Endodermal cell (in vitro differentiated cells): ENCODE data around the gene PRDM5. TPM values are rescaled to one million over a fixed set of nuclear protein-coding genes. Genes with fewer than 3 reads are reported as not detected.
A peak's percentile ranks its signal among the peaks of the same experiment; 100 is the strongest.

ENCODE experiments used
- DNase-seq: peaks from one replicate; pipeline ENCODE4 v3.0.0-alpha.2; 2017
- H3K27ac ChIP-seq: 2 replicates; pipeline ENCODE4 v1.5.1; 2013; ENCODE audit warnings: mild to moderate bottlenecking, low read depth, low read length, moderate library complexity
- H3K27me3 ChIP-seq: 2 replicates; pipeline ENCODE4 v1.6.1; 2013; ENCODE audit warnings: mild to moderate bottlenecking, low read length, moderate library complexity; ENCODE audit not compliant: insufficient read depth, control insufficient read depth, poor library complexity, severe bottlenecking
- H3K36me3 ChIP-seq: 2 replicates; pipeline ENCODE4 v1.7.0; 2013; ENCODE audit warnings: mild to moderate bottlenecking, low read length, moderate library complexity; ENCODE audit not compliant: control insufficient read depth, insufficient read depth
- H3K4me1 ChIP-seq: one replicate; pipeline ENCODE4 v1.7.0; 2013; ENCODE audit warnings: low read length; ENCODE audit not compliant: control insufficient read depth, insufficient read depth
- H3K4me3 ChIP-seq: 2 replicates; pipeline ENCODE4 v1.5.1; 2013; ENCODE audit warnings: mild to moderate bottlenecking, low read length, moderate library complexity
- H3K9ac ChIP-seq: 2 replicates; pipeline ENCODE4 v1.6.1; 2013; ENCODE audit warnings: mild to moderate bottlenecking, low read length, moderate library complexity; ENCODE audit not compliant: poor library complexity, severe bottlenecking; ENCODE audit errors: extremely low read depth
- H3K9me3 ChIP-seq: 2 replicates; pipeline ENCODE4 v1.6.1; 2013; ENCODE audit warnings: mild to moderate bottlenecking, low read length, moderate library complexity; ENCODE audit not compliant: control insufficient read depth
- H3K27ac Mint-ChIP-seq: 2 replicates; pipeline ENCODE4 v1.8.0; 2020; ENCODE audit warnings: mixed read lengths
- H3K27me3 Mint-ChIP-seq: 2 replicates; pipeline ENCODE4 v1.8.0; 2021; ENCODE audit warnings: mild to moderate bottlenecking, mixed read lengths; ENCODE audit not compliant: insufficient read depth
- H3K36me3 Mint-ChIP-seq: 2 replicates; pipeline ENCODE4 v1.8.0; 2020; ENCODE audit warnings: low read depth, mixed read lengths
- H3K4me1 Mint-ChIP-seq: 2 replicates; pipeline ENCODE4 v1.8.0; 2020; ENCODE audit warnings: mixed read lengths
- H3K4me3 Mint-ChIP-seq: 2 replicates; pipeline ENCODE4 v1.8.0; 2020; ENCODE audit warnings: mild to moderate bottlenecking, moderate library complexity, mixed read lengths
- H3K9me3 Mint-ChIP-seq: 2 replicates; pipeline ENCODE4 v1.8.0; 2020; ENCODE audit warnings: mild to moderate bottlenecking, mixed read lengths
- WGBS, 2 experiments: methylation state at CpG; one replicate each; pipeline versions ENCODE4 v1.1.5 to v1.1.7; 2013; ENCODE audit warnings: missing lambda C conversion rate in 2 of 2, mixed read lengths in 1 of 2; ENCODE audit not compliant: insufficient coverage in 1 of 2, insufficient read length in 1 of 2; 5-methylcytosine and 5-hydroxymethylcytosine counted together
- total RNA-seq, 2 donors: library from RNA; stranded (reverse); fragmentation: NEBNext Ultra II Directional in 1 of 2; extraction: Animal tissue kit (Norgen Biotek cat#: 25700) in 1 of 2; gene quantifications; 2 replicates in 1 of 2; 3 replicates in 1 of 2; pipeline ENCODE4 v1.2.1, GENCODE V29; 2021
- TF ChIP-seq, protein P1 (sequence below): fragments of 200-600 bp; sonication (generic); conservative IDR thresholded peaks from 2 replicates; pipeline ENCODE4 v1.5.0; 2021; ENCODE audit warnings: antibody characterized with exemption, mild to moderate bottlenecking

Gene PRDM5
- total RNA-seq, 2 donors from 2014 or later = 18.3 to 19.1 TPM

DNA sequence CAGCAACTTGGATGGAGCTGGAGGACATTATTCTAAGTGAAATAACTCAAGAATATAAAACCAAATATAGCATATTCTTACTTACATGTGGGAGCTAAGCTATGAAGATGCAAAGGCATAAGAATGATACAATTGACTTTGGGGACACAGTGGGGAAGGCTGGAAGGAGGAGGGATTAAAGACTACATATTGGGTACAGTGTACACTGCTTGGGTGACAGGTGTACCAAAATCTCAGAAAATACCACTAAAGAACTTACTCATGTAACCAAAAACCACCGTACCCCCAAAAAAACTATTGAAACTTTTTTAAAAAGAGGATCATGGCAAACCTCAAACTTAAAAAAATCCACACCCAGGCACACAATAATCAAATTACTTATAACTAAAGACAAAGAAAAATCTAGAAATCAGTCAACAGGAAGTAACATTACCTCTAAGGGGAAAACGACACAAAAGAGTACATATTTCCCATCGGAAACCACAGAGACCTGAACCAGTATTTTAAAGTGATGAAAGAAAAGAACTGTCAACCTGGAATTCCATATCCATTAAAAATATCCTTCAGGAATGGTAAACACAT lies 241.8 kb downstream of the PRDM5 start:
- H3K9ac ChIP-seq = no peak overlapping the region
- no peaks in the 10 kb centered on the region for H3K4me1 ChIP-seq
- Mint-ChIP-seq H3K4me1 (peaks cover 6% of the 10 kb centered on the region), H3K4me3 (no peak overlapping the region), H3K27ac (no peak overlapping the region), H3K9me3 (peaks cover 2% of the 10 kb centered on the region), H3K27me3 (no peaks in the 10 kb centered on the region), H3K36me3 (no peaks in the 10 kb centered on the region)
- no peak overlapping the region for H3K27ac ChIP-seq
- WGBS, 2 experiments = 99% methylated on average over 3 of the region's 3 CpGs; no CpG with 5 or more reads in 1 of the 2 experiments
- no peaks in the 10 kb centered on the region for H3K36me3 ChIP-seq
- no peak for DNase-seq
- no peak overlapping the region for H3K4me3 ChIP-seq
- TF ChIP-seq, protein P1, sequence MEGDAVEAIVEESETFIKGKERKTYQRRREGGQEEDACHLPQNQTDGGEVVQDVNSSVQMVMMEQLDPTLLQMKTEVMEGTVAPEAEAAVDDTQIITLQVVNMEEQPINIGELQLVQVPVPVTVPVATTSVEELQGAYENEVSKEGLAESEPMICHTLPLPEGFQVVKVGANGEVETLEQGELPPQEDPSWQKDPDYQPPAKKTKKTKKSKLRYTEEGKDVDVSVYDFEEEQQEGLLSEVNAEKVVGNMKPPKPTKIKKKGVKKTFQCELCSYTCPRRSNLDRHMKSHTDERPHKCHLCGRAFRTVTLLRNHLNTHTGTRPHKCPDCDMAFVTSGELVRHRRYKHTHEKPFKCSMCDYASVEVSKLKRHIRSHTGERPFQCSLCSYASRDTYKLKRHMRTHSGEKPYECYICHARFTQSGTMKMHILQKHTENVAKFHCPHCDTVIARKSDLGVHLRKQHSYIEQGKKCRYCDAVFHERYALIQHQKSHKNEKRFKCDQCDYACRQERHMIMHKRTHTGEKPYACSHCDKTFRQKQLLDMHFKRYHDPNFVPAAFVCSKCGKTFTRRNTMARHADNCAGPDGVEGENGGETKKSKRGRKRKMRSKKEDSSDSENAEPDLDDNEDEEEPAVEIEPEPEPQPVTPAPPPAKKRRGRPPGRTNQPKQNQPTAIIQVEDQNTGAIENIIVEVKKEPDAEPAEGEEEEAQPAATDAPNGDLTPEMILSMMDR = no peak
- H3K9me3 ChIP-seq = no peaks in the 10 kb centered on the region
- H3K27me3 ChIP-seq = no peaks in the 10 kb centered on the region

DNA sequence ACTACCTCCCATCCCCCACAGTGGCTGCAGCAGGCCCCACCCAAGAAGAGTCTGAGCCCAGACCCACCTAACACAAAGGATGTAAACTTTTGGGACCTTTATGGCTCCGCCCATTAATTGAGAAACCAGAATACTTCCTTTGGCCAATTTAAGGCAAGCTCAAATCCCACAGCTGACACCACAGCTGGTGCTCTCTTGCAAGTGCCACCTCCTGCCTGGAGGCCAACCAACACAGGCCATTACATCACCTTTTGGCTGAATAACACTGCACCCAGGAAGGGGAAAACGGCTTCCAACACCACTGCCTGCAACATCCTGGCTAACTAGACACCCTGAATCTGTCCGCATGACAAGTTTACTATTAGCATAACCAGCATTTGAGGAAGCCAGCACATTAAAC lies 248.8 kb downstream of the PRDM5 start:
- Histone ChIP-seq H3K4me3 (no peak overlapping the region), H3K9ac (no peak overlapping the region), H3K4me1 (no peaks in the 10 kb centered on the region), H3K27me3 (no peaks in the 10 kb centered on the region), H3K9me3 (peaks cover 12% of the 10 kb centered on the region), H3K36me3 (no peaks in the 10 kb centered on the region), H3K27ac (no peak overlapping the region)
- Mint-ChIP-seq H3K4me1 (peaks cover 13% of the 10 kb centered on the region), H3K27me3 (no peaks in the 10 kb centered on the region), H3K27ac (peak overlapping the region; percentile 93), H3K36me3 (no peaks in the 10 kb centered on the region), H3K9me3 (peaks cover 3% of the 10 kb centered on the region), H3K4me3 (no peak overlapping the region)
- TF ChIP-seq, protein P1 = no peak
- DNase-seq = peak; percentile 44
- WGBS, 2 experiments = 90 to 100% methylated on average over 2 to 3 of the region's 3 CpGs

- Mint-ChIP-seq H3K27ac (peak overlapping the region; percentile 93), H3K4me1 (peaks cover 10% of the 10 kb centered on the region)
Measured at GRCh38 chr4:120672558-120673147, 249.9 kb downstream of the PRDM5 start.

More at GRCh38 chr4:120672558-120673147, 249.9 kb downstream of the PRDM5 start:
- Mint-ChIP-seq H3K27me3 (no peaks in the 10 kb centered on the region), H3K36me3 (no peaks in the 10 kb centered on the region), H3K9me3 (peaks cover 3% of the 10 kb centered on the region), H3K4me3 (no peak overlapping the region)
- TF ChIP-seq, protein P1 = peak; percentile 46
- Histone ChIP-seq H3K9ac (no peak overlapping the region), H3K9me3 (peaks cover 12% of the 10 kb centered on the region), H3K4me1 (no peaks in the 10 kb centered on the region), H3K36me3 (no peaks in the 10 kb centered on the region), H3K27ac (no peak overlapping the region), H3K4me3 (peak overlapping the region; percentile 43), H3K27me3 (no peaks in the 10 kb centered on the region)
- 52 to 79% methylated on average over 2 to 5 of the region's 5 CpGs for WGBS, 2 experiments
- peak; percentile 83 for DNase-seq
